OCI-LY3 (cell line): ENCODE data around the gene POLN.

Experiments used
- H2AFZ ChIP-seq: fragments of 200-600, 300-600 bp; shearing (Covaris generic); 2 replicates; pipeline ENCODE4 v1.6.0; 2014; ENCODE audit warnings: antibody characterized with exemption, low read depth, low read length
- H3K27ac ChIP-seq: fragments of 200-600, 300-600 bp; sonication (generic); 2 replicates; pipeline ENCODE4 v1.5.1; 2014; ENCODE audit warnings: mild to moderate bottlenecking, low read length, moderate library complexity, mixed read lengths
- H3K27me3 ChIP-seq: fragments of 200-600, 300-600 bp; sonication (generic); 2 replicates; pipeline ENCODE4 v1.6.1; 2014; ENCODE audit warnings: low read depth, low read length, mixed read lengths
- H3K36me3 ChIP-seq: fragments of 200-600, 300-600 bp; sonication (generic); replicated peaks from 2 replicates; pipeline ENCODE3; 2014; ENCODE audit warnings: low read depth, low read length, mixed read lengths
- H3K4me1 ChIP-seq: fragments of 300-600, 200-600 bp; sonication (generic); 2 replicates; pipeline ENCODE4 v1.6.1; 2014; ENCODE audit warnings: low read length, mixed read lengths
- H3K4me2 ChIP-seq: fragments of 200-600, 300-600 bp; sonication (generic); 2 replicates; pipeline ENCODE4 v1.6.1; 2014; ENCODE audit warnings: low read length, mixed read lengths
- H3K4me3 ChIP-seq: fragments of 300-600, 200-600 bp; sonication (generic); 2 replicates; pipeline ENCODE4 v1.5.1; 2014; ENCODE audit warnings: antibody characterized with exemption, mild to moderate bottlenecking, low read length, moderate library complexity
- H3K79me2 ChIP-seq: fragments of 300-600, 200-600 bp; shearing (Covaris generic); 2 replicates; pipeline ENCODE4 v1.6.1; 2014; ENCODE audit warnings: mild to moderate bottlenecking, low read length, mixed read lengths
- H3K9ac ChIP-seq: fragments of 300-600, 200-600 bp; shearing (Covaris generic); 2 replicates; pipeline ENCODE4 v1.6.0; 2014; ENCODE audit warnings: mild to moderate bottlenecking, low read length, moderate library complexity
- H3K9me3 ChIP-seq: fragments of 200-600, 300-600 bp; shearing (Covaris generic); 2 replicates; pipeline ENCODE4 v1.6.1; 2014; ENCODE audit warnings: low read length, mixed read lengths; ENCODE audit not compliant: insufficient read depth
- H4K20me1 ChIP-seq: fragments of 200-600, 300-600 bp; sonication (generic); 2 replicates; pipeline ENCODE4 v1.6.1; 2016; ENCODE audit warnings: low read length, mixed read lengths; ENCODE audit not compliant: insufficient read depth
- EZH2phosphoT487 ChIP-seq: fragments of 200-600 bp; shearing (Covaris generic); IDR thresholded peaks from 2 replicates; pipeline ENCODE4 v1.6.1; 2018; ENCODE audit warnings: antibody characterized with exemption, mixed run types, low read depth
- TF ChIP-seq, protein P1 (sequence below): fragments of 200-600, 300-600 bp; sonication (generic); IDR thresholded peaks from 2 replicates; pipeline ENCODE4 v1.5.1; 2014; ENCODE audit warnings: antibody characterized with exemption, low read length, low read depth

POLN gene

DNA sequence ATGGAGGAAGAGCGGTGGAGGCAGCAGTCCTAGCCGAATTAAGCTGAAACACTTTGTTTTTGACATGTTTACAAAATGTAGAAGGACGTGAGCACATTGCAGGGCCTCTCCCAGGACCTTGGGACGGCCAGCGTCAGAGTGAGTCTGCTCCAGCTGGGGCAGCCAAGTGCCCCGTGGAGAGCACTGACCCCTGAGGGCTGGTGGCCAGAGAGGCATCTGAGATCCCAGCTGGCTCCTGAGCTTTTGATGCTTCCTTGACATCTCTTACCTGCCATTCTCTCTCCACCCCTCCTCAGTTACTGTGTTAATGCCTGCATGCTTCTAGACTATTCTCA is 158.1 kb downstream of the POLN start:
- Histone ChIP-seq H3K36me3 (no peaks in the 10 kb centered on the region), H3K79me2 (no peaks in the 10 kb centered on the region), H2AFZ (no peak overlapping the region), H4K20me1 (no peaks in the 10 kb centered on the region), H3K9me3 (0 out of 2 replicates have a peak, but pooled peaks cover 3% of the 10 kb centered on the region), H3K9ac (no peak overlapping the region), H3K4me1 (no peaks in the 10 kb centered on the region), H3K4me2 (no peak overlapping the region), H3K27ac (no peak overlapping the region), H3K4me3 (no peak overlapping the region), H3K27me3 (no peaks in the 10 kb centered on the region)
- TF ChIP-seq EZH2phosphoT487: no peak
- TF ChIP-seq, protein P1, sequence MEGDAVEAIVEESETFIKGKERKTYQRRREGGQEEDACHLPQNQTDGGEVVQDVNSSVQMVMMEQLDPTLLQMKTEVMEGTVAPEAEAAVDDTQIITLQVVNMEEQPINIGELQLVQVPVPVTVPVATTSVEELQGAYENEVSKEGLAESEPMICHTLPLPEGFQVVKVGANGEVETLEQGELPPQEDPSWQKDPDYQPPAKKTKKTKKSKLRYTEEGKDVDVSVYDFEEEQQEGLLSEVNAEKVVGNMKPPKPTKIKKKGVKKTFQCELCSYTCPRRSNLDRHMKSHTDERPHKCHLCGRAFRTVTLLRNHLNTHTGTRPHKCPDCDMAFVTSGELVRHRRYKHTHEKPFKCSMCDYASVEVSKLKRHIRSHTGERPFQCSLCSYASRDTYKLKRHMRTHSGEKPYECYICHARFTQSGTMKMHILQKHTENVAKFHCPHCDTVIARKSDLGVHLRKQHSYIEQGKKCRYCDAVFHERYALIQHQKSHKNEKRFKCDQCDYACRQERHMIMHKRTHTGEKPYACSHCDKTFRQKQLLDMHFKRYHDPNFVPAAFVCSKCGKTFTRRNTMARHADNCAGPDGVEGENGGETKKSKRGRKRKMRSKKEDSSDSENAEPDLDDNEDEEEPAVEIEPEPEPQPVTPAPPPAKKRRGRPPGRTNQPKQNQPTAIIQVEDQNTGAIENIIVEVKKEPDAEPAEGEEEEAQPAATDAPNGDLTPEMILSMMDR: no peak

DNA sequence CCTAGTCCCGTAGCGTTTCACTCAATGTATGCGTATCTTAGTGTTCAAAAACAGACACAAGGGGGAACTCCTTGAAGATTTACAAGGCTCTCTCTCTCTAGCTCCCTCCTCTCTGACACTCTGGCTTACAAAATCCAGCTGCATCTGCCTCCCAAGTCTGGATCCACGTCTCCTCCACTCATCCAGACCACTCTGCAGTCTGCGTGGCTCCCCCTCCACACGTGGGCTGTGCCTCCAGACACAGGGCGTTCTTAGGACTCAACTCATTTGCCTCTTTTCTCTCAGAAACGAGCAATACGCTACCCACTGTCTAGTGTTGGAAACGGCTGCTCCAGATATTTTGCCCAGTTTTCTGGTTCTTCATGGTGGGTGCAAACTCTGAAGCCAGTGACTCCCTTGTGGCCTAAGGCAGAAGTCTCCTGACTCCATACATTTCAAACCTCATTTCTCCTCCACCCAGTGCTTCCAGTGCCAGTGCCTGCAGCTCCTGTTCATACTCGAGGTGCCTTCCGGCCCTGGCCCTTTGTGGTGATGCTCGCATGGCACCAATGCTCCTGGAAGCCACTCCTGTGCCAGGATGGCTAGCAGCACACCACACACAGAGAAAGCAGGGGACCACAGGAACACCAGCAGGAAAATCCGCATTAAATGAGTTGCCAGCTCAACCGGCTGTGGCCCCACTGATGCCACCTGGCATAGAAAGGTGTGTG is 158.7 kb downstream of the POLN start:
- Histone ChIP-seq H3K4me1 (no peaks in the 10 kb centered on the region), H3K4me2 (no peak overlapping the region), H3K27me3 (no peaks in the 10 kb centered on the region), H3K36me3 (no peaks in the 10 kb centered on the region), H3K9ac (no peak overlapping the region), H3K27ac (no peak overlapping the region), H4K20me1 (no peaks in the 10 kb centered on the region), H2AFZ (no peak overlapping the region), H3K79me2 (no peaks in the 10 kb centered on the region), H3K9me3 (0 out of 2 replicates have a peak, but pooled peaks cover 3% of the 10 kb centered on the region), H3K4me3 (no peak overlapping the region)
- TF ChIP-seq, protein P1: no peak
- no peak for TF ChIP-seq EZH2phosphoT487

DNA sequence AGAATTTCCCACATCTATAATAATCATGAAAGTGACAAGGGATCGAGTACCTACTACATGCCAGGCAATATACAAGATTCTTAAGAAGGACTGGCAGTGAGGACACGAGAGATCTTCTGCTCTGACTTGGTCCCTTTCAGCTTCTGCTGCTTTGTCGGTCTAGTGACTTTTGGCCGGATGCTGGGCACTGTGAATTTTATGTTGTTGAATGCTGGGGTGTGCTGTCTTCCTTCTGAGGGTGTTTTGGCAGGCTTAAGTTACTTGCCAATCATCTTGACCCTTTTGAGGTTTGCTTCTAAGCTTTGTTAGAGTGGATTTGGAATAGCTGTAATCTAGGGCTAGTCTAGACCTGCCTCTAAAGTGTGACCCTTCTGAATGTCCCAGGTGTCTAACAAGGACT is 159.3 kb downstream of the POLN start:
- Histone ChIP-seq H3K4me2 (no peak overlapping the region), H2AFZ (no peak overlapping the region), H3K27me3 (no peaks in the 10 kb centered on the region), H3K9me3 (0 out of 2 replicates have a peak, but pooled peaks cover 3% of the 10 kb centered on the region), H3K27ac (no peak overlapping the region), H3K9ac (no peak overlapping the region), H3K79me2 (no peaks in the 10 kb centered on the region), H3K4me1 (no peaks in the 10 kb centered on the region), H4K20me1 (no peaks in the 10 kb centered on the region), H3K36me3 (no peaks in the 10 kb centered on the region), H3K4me3 (no peak overlapping the region)
- TF ChIP-seq, protein P1: no peak
- TF ChIP-seq EZH2phosphoT487: no peak

DNA sequence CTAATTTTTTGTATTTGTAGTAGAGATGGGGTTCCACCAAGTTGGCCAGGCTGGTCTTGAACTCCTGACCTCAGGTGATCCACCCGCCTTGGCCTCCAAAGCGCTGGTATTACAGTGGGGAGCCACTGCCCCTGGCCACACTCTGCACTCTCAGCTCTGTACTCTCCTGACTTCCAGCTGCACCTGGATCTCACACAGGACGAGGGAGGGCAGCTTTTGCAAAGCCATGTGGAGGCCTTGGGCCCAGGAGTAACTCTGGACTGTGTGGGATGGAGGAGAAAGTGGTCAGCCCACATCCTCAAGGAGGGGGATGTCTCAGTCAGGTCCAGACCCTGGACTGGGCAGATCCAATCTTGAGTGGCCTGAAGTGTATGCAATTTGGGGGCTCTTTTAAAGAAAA is 159.8 kb downstream of the POLN start:
- H2AFZ ChIP-seq: no peak overlapping the region
- no peak overlapping the region for H3K4me2 ChIP-seq
- H3K4me1 ChIP-seq: no peaks in the 10 kb centered on the region
- H3K9ac ChIP-seq: no peak overlapping the region
- no peak overlapping the region for H3K27ac ChIP-seq
- H3K4me3 ChIP-seq: no peak overlapping the region
- H3K9me3 ChIP-seq: 0 out of 2 replicates have a peak, but pooled peaks cover under 1% of the 10 kb centered on the region
- no peak for TF ChIP-seq EZH2phosphoT487
- TF ChIP-seq, protein P1: no peak
- no peaks in the 10 kb centered on the region for H3K36me3 ChIP-seq
- H3K79me2 ChIP-seq: no peaks in the 10 kb centered on the region
- no peaks in the 10 kb centered on the region for H4K20me1 ChIP-seq
- H3K27me3 ChIP-seq: no peaks in the 10 kb centered on the region
